Activated CD4-positive, alpha-beta T cell treated with anti-CD3 and anti-CD28 coated beads, Interleukin-2, amount 10 ng/mL, durations not matched to agents 24 days and 14 days (primary cell): ENCODE results near the gene INSR. TPM values are rescaled to one million over a fixed set of nuclear protein-coding genes. Genes with fewer than 3 reads are reported as not detected.

Experiments used
- DNase-seq: peaks from one replicate; pipeline ENCODE4 v3.0.0; 2022
- H3K27ac Mint-ChIP-seq: one replicate; pipeline ENCODE4 v1.8.0; 2022; ENCODE audit warnings: mild to moderate bottlenecking, mixed read lengths
- H3K27me3 Mint-ChIP-seq: one replicate; pipeline ENCODE4 v1.8.0; 2022; ENCODE audit warnings: mixed read lengths
- H3K36me3 Mint-ChIP-seq: one replicate; pipeline ENCODE4 v1.8.0; 2022; ENCODE audit warnings: low read depth, mild to moderate bottlenecking, mixed read lengths
- H3K4me1 Mint-ChIP-seq: one replicate; pipeline ENCODE4 v1.8.0; 2021; ENCODE audit warnings: mixed read lengths
- H3K4me3 Mint-ChIP-seq: one replicate; pipeline ENCODE4 v1.8.0; 2022; ENCODE audit warnings: mild to moderate bottlenecking, moderate library complexity, mixed read lengths
- H3K9me3 Mint-ChIP-seq: one replicate; pipeline ENCODE4 v1.8.0; 2021; ENCODE audit warnings: mixed read lengths
- intact Hi-C: fragments of 100-400 bp; cut with micrococcal nuclease; formaldehyde crosslinking; loops from one replicate; pipeline ENCODE4 v1.15.1; 2023
- total RNA-seq: library from RNA; stranded (reverse); gene quantifications from 2 replicates; pipeline ENCODE4 v1.2.3, GENCODE V29; 2022

The INSR gene
- total RNA-seq, 1 donor from 2014 or later, result 1.9 TPM

GRCh38 chr19:7258041-7258839 lies 36.0 kb downstream of the INSR start:
- Mint-ChIP-seq H3K4me3 (no peak overlapping the region), H3K9me3 (no peaks in the 10 kb centered on the region)
- intact Hi-C loops, result no loop called here

GRCh38 chr19:7257148-7258040 lies 36.8 kb downstream of the INSR start:
- Mint-ChIP-seq H3K4me3 (no peak overlapping the region), H3K36me3 (no peaks in the 10 kb centered on the region)

More at GRCh38 chr19:7258041-7258839, 36.0 kb downstream of the INSR start:
- no peaks in the 10 kb centered on the region for H3K36me3 Mint-ChIP-seq
- H3K27me3 Mint-ChIP-seq, result no peaks in the 10 kb centered on the region
- no peaks in the 10 kb centered on the region for H3K4me1 Mint-ChIP-seq
- no peak for DNase-seq
- no peak overlapping the region for H3K27ac Mint-ChIP-seq

GRCh38 chr19:7255631-7256030 lies 38.6 kb downstream of the INSR start:
- intact Hi-C loops, result no loop called here
- no peaks in the 10 kb centered on the region for H3K36me3 Mint-ChIP-seq
- no peak for DNase-seq
- no peak overlapping the region for H3K27ac Mint-ChIP-seq
- H3K9me3 Mint-ChIP-seq, result no peaks in the 10 kb centered on the region
- no peaks in the 10 kb centered on the region for H3K27me3 Mint-ChIP-seq
- H3K4me1 Mint-ChIP-seq, result no peaks in the 10 kb centered on the region
- H3K4me3 Mint-ChIP-seq, result no peak overlapping the region

More at GRCh38 chr19:7257148-7258040, 36.8 kb downstream of the INSR start:
- Mint-ChIP-seq H3K4me1 (no peaks in the 10 kb centered on the region), H3K27me3 (no peaks in the 10 kb centered on the region), H3K27ac (no peak overlapping the region), H3K9me3 (no peaks in the 10 kb centered on the region)
- DNase-seq, result no peak
- intact Hi-C loops, result no loop called here

- H3K36me3 Mint-ChIP-seq, result no peaks in the 10 kb centered on the region
- H3K4me1 Mint-ChIP-seq, result no peaks in the 10 kb centered on the region
- H3K9me3 Mint-ChIP-seq, result no peaks in the 10 kb centered on the region
- no peak for DNase-seq
- no peak overlapping the region for H3K27ac Mint-ChIP-seq
- intact Hi-C loops, result no loop called here
- H3K27me3 Mint-ChIP-seq, result no peaks in the 10 kb centered on the region
- no peak overlapping the region for H3K4me3 Mint-ChIP-seq
Observed at GRCh38 chr19:7255119-7255518, 39.1 kb downstream of the INSR start.

GRCh38 chr19:7254590-7254989 lies 39.6 kb downstream of the INSR start:
- H3K36me3 Mint-ChIP-seq, result no peaks in the 10 kb centered on the region
- intact Hi-C loops, result no loop called here
- no peaks in the 10 kb centered on the region for H3K9me3 Mint-ChIP-seq
- H3K27me3 Mint-ChIP-seq, result peaks cover 2% of the 10 kb centered on the region
- no peak overlapping the region for H3K27ac Mint-ChIP-seq
- no peak for DNase-seq
- H3K4me3 Mint-ChIP-seq, result no peak overlapping the region
- no peaks in the 10 kb centered on the region for H3K4me1 Mint-ChIP-seq

- DNase-seq, result no peak
- H3K27ac Mint-ChIP-seq, result no peak overlapping the region
- H3K4me1 Mint-ChIP-seq, result no peaks in the 10 kb centered on the region
- intact Hi-C loops, result no loop called here
- H3K9me3 Mint-ChIP-seq, result no peaks in the 10 kb centered on the region
- peaks cover 2% of the 10 kb centered on the region for H3K27me3 Mint-ChIP-seq
- no peaks in the 10 kb centered on the region for H3K36me3 Mint-ChIP-seq
- H3K4me3 Mint-ChIP-seq, result no peak overlapping the region
Observed at GRCh38 chr19:7252364-7252763, 41.9 kb downstream of the INSR start.

GRCh38 chr19:7251494-7251893 lies 42.7 kb downstream of the INSR start:
- no peak overlapping the region for H3K4me3 Mint-ChIP-seq
- no peaks in the 10 kb centered on the region for H3K4me1 Mint-ChIP-seq
- no peak overlapping the region for H3K27ac Mint-ChIP-seq
- no peak for DNase-seq
- peaks cover 3% of the 10 kb centered on the region for H3K9me3 Mint-ChIP-seq
- intact Hi-C loops, result no loop called here
- H3K27me3 Mint-ChIP-seq, result peaks cover 2% of the 10 kb centered on the region
- H3K36me3 Mint-ChIP-seq, result no peaks in the 10 kb centered on the region

- no peak overlapping the region for H3K27ac Mint-ChIP-seq
- no peaks in the 10 kb centered on the region for H3K4me1 Mint-ChIP-seq
- H3K27me3 Mint-ChIP-seq, result peaks cover 2% of the 10 kb centered on the region
- no peaks in the 10 kb centered on the region for H3K36me3 Mint-ChIP-seq
- no peak for DNase-seq
- intact Hi-C loops, result no loop called here
- H3K4me3 Mint-ChIP-seq, result no peak overlapping the region
- H3K9me3 Mint-ChIP-seq, result peaks cover 3% of the 10 kb centered on the region
Observed at GRCh38 chr19:7250951-7251350, 43.3 kb downstream of the INSR start.

GRCh38 chr19:7250057-7250596 lies 44.1 kb downstream of the INSR start:
- Mint-ChIP-seq H3K9me3 (peaks cover 3% of the 10 kb centered on the region), H3K27ac (no peak overlapping the region), H3K4me1 (no peaks in the 10 kb centered on the region), H3K4me3 (no peak overlapping the region), H3K27me3 (peaks cover 2% of the 10 kb centered on the region), H3K36me3 (no peaks in the 10 kb centered on the region)
- intact Hi-C loops, result no loop called here
- no peak for DNase-seq

GRCh38 chr19:7247155-7247554 lies 47.1 kb downstream of the INSR start:
- H3K4me1 Mint-ChIP-seq, result no peaks in the 10 kb centered on the region
- intact Hi-C loops, result no loop called here
- no peak for DNase-seq
- H3K27ac Mint-ChIP-seq, result no peak overlapping the region
- H3K9me3 Mint-ChIP-seq, result peaks cover 3% of the 10 kb centered on the region
- peaks cover 2% of the 10 kb centered on the region for H3K27me3 Mint-ChIP-seq
- no peak overlapping the region for H3K4me3 Mint-ChIP-seq
- no peaks in the 10 kb centered on the region for H3K36me3 Mint-ChIP-seq

- no peaks in the 10 kb centered on the region for H3K4me1 Mint-ChIP-seq
- DNase-seq, result no peak
- H3K27me3 Mint-ChIP-seq, result peaks cover 2% of the 10 kb centered on the region
- intact Hi-C loops, result no loop called here
- H3K4me3 Mint-ChIP-seq, result no peak overlapping the region
- H3K36me3 Mint-ChIP-seq, result no peaks in the 10 kb centered on the region
- peaks cover 3% of the 10 kb centered on the region for H3K9me3 Mint-ChIP-seq
- no peak overlapping the region for H3K27ac Mint-ChIP-seq
Observed at GRCh38 chr19:7246601-7247000, 47.6 kb downstream of the INSR start.

GRCh38 chr19:7242601-7243258 lies 51.5 kb downstream of the INSR start:
- no peak for DNase-seq
- intact Hi-C loops, result no loop called here
- no peak overlapping the region for H3K27ac Mint-ChIP-seq
- H3K9me3 Mint-ChIP-seq, result peaks cover 11% of the 10 kb centered on the region
- H3K4me3 Mint-ChIP-seq, result no peak overlapping the region
- H3K4me1 Mint-ChIP-seq, result no peaks in the 10 kb centered on the region
- H3K36me3 Mint-ChIP-seq, result no peaks in the 10 kb centered on the region
- H3K27me3 Mint-ChIP-seq, result no peaks in the 10 kb centered on the region

GRCh38 chr19:7238051-7238450 lies 56.2 kb downstream of the INSR start:
- Mint-ChIP-seq H3K36me3 (no peaks in the 10 kb centered on the region), H3K27me3 (no peaks in the 10 kb centered on the region), H3K4me1 (no peaks in the 10 kb centered on the region), H3K9me3 (peaks cover 7% of the 10 kb centered on the region), H3K27ac (no peak overlapping the region), H3K4me3 (no peak overlapping the region)
- intact Hi-C loops, result no loop called here
- no peak for DNase-seq

- Mint-ChIP-seq H3K27me3 (no peaks in the 10 kb centered on the region), H3K4me3 (no peak overlapping the region), H3K4me1 (no peaks in the 10 kb centered on the region), H3K27ac (no peak overlapping the region), H3K9me3 (peaks cover 7% of the 10 kb centered on the region), H3K36me3 (no peaks in the 10 kb centered on the region)
- no peak for DNase-seq
- intact Hi-C loops, result no loop called here
Observed at GRCh38 chr19:7236153-7236552, 58.1 kb downstream of the INSR start.
